ENCODE results near the gene MOAP1.
"Not testable (repeated sequence)": the region's sequence is repeated elsewhere in the genome, so short reads cannot be mapped to it uniquely, and the experiment has no call there.

The MOAP1 gene, protein sequence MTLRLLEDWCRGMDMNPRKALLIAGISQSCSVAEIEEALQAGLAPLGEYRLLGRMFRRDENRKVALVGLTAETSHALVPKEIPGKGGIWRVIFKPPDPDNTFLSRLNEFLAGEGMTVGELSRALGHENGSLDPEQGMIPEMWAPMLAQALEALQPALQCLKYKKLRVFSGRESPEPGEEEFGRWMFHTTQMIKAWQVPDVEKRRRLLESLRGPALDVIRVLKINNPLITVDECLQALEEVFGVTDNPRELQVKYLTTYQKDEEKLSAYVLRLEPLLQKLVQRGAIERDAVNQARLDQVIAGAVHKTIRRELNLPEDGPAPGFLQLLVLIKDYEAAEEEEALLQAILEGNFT

DNA sequence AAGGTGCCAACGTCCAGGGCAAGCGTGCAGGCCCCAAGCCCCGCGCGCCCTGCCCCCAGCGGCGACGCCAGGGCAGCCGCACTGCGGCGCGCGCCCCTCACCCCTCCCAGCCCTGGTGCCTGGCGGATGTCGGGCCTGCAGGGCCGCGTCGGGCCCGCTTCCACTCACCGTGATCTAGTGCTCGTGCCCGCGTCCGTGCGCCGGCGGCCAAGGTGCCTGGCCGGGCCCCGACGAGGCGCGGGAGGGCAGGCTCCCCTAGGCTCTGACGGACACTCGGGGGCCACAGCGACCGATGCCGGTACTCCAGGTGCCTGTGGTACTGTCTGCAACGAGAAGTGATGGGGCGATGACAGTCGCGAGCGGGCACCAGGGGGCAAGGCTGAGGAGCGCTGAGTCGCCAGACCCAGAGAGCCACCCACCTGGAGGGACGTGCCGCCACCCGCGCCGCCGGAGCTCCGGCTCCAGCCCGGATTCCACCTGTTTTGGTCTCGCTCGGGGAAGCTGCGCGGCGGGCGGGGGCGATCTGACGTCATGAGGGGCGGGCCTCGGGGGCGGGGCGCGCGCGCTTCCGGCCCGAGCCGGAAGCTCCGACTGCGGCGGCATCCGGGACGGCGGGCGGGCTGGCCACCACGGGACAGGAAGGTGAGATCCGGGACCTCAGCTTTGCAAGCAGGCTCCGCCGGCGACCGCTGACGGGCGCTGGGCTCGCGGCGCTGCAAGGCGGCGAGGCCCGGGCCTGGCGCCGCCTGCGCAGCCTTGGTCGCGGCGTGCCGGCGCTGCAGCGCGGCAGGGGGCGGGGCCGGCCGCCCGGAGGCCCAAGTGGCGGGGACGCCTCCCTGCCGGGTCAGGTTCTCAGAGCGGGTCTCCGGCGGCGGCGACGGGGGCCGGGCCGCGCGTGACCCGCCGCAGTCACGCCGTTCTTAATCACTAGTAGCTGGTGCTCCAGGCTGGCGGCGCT lies at the start of gene MOAP1, which contains the start of gene LYSET:
TSS of gene MOAP1 (minus strand) at position 507 of the 958 bp plus-strand sequence. CDS start 655 bp downstream, outside the sequence.
TSS of gene LYSET (plus strand) at position 927 of the 958 bp plus-strand sequence. CDS start 89 bp downstream, outside the sequence.
- DNase-seq: peak; percentile 79

DNA sequence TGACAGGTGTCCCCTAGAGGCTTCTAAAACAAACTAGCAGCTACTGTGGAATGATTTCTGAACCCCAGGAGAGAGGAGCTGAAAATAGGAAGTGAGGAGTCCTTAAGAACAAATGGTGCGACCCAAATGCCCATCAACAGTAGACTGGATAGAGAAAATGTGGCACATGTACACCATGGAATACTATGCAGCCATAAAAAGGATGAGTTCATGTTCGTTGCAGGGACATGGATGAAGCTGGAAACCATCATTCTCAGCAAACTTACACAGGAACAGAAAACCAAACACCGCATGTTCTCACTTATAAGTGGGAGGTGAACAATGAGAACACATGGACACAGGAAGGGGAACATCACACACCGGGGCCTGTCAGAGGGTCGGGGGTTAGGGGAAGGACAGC lies 48.4 kb upstream of the MOAP1 start:
- not testable (repeated sequence) for DNase-seq

DNA sequence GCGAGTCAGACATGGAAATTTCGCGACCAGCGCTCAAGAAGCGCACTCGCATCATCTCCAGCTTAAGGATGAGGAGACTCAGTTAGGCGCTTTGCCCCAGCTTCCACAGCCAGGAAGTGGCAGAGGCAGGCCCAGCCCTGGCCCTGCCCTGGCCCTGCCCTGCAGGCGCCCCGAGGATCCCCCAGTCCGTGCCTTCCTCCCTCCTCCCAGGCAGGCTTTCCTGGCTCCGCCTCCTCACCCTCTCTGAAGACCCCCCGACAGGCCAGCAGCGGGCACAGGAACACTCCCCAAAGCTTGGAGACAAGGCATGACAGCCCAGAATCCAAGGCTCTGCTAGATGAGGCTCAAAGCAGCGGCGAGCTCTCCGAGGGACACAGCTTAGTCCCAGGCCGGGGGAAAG lies 47.5 kb upstream of the MOAP1 start:
- no peak for DNase-seq

DNA sequence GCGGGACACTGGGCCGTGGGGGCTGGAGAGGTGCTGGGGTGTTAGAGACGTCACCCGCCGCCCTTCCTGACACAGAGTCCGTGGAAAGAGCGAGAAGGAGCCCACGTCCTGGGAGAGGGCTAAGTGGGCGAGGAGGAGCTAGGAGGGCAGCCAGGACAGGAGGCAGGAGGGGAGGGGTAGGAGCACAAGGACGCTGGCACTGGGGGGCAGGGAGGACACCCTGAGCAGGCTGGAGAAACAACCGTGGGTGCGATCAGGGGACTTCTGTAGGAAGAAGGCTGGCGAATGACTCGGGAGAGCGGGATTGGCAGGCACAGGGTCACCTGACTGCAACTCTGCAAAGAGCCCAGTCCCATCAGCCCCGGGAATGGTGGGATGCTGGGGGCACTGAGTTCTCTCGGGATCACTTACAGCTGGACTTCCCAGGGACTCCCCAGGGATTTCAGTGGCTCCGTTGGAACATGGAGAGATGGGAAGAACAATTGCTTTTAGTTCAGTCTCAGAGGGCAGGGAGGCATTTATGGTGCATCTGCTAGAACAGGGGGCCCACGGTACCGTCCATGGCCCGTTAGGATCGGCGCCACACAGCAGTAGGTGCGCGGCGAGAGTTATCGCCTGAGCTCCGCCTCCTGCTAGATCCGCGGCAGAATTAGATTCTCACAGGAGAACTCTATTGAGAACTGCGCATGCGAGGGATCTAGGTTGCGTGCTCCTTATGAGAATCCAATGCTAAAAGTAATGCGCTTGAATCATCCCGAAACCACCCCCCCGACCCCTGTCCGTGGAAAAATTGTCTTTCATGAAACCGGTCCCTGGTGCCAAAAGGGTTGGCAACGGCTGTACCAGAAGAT lies 46.7 kb upstream of the MOAP1 start:
- DNase-seq: peak; percentile 66

DNA sequence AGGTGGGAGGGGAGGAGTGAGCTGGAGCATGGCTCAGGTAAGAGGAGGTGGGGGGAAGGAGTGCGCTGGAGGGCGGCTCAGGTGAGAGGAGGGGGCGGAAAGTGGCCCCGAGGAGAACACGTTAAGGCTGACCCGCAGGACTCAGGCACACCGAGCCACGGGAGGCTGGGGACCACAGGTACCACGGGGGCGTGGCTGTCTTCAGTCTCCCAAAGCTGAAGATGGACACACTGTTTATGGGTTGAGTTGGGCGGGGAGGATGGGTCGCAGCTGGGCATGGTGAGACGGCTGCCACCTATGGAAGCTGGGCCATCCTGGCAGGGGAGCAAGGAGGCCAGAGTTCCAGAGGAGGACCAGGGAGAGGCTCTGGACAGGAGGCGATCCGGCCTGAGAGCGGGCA lies 45.8 kb upstream of the MOAP1 start:
- DNase-seq: no peak

DNA sequence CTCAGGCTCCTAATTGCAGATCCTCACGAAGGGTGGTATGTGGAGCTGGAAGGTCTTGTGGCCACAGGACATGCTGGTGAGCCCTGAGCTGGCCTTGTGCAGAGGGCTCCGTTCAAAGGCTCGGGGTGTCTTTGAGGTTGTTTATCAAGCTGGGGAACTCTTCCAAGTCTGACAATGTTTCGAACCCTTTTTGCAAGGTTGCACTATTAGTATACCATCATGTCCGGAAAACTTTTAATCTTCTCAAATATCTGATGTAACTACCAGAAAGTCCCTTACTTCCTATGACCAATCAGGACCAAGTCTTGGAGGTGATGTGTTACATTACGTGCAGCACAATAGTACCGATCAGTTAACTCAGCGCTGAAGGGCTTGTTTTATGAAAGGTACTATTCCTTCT lies 43.9 kb upstream of the MOAP1 start:
- DNase-seq: no peak

DNA sequence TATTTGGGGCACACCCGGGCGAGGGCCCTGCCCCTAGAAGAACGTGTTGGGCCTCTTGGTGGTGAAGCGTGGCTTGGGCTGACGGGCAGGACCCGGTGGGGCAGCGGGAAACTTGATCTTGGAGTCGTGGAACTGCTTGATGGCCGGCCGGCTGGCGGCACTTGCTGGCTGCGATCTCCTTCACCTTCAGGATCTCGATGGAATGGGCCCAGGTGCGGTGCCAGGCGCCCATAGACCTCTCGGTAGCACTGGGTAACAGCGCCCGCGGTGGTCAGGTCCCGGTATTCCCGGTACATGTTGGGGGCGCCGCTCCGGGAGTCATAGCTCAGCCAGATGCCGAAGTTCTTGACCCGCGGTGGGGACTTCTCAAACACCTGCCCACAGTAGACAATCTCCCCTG lies 38.9 kb upstream of the MOAP1 start:
- DNase-seq: no peak

DNA sequence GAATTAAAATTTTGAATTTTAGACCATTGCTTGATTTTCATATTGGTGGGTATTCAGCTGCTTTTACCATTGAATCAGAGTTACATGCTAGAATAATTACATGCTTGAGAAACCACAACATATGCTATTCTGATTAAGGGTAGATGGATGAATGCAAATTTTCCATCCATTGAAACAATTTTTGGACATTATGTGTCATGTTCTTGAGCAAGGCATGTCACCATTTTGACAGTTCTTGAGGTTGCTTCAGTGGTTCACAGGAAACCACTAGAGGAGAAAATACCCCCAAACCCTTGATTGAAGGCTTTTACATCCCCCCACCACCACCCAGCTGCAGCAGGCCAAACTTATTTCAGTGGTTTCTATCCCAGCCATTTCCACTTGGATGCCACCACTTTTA lies 35.8 kb upstream of the MOAP1 start:
- DNase-seq: no peak

DNA sequence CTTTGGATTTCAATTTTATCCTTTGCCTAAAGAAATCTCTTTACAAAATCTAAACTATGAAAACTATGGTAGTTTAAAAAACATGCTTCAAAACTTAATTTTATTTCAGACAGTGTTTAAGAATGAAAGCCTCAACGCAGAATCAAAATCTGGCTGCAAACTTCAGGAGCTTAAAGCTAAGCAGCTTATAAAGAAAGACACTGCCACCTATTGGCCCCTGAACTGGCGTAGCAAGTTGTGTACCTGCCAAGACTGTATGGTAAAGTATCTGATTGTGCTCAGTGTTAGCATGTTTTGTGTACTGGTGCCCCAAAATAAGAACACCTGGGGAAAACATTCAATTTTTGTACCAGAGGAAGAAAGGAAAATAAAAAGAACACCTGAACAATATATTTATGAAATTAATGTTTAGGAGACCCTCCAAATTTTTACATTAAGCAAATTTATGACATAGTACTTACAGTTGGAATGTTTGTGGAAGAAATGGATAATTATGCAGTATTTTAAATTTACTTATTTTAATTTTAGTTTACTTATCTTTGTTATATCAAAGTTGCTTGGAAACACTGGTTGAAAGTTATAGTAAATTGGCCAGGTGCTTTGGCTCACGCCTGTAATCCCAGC lies 34.5 kb upstream of the MOAP1 start:
- peak; percentile 48 for DNase-seq

DNA sequence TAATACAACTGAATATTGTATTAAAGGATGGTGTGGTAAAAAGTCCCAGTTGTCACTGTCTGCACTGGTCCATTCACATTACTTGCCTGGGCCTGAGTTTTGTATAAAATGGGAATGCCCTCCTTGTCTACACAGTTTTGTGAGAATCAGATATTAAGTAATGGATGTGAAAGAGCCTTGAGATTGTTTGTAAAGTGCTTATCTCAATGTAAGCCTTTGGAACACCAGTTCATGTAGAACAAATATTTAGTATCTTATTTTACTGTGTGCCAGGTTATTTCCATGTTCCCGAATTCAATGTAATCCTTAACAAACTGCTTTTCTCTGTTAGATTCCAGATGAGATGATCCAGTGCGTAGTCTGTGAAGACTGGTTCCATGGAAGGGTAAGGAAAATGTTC lies 29.9 kb upstream of the MOAP1 start:
- DNase-seq: no peak

DNA sequence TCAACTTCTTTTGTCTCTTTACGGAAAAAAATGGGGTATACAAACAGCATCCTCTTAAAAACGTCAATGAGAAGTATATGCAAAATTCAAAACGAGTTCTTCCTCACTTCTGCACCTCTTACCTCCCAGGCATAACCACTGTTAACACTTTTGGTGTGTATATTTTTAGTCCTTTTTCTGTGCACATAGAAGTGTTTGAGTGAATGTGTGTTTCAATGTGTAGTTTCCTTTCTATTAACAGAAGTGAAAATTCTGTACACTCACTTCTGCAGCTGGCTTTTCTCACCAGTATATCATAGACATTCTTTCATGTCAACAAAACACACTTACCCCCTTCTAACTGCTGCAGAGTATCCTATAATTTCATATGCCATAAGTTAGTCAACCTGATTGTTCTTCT lies 27.7 kb upstream of the MOAP1 start:
- DNase-seq: no peak

DNA sequence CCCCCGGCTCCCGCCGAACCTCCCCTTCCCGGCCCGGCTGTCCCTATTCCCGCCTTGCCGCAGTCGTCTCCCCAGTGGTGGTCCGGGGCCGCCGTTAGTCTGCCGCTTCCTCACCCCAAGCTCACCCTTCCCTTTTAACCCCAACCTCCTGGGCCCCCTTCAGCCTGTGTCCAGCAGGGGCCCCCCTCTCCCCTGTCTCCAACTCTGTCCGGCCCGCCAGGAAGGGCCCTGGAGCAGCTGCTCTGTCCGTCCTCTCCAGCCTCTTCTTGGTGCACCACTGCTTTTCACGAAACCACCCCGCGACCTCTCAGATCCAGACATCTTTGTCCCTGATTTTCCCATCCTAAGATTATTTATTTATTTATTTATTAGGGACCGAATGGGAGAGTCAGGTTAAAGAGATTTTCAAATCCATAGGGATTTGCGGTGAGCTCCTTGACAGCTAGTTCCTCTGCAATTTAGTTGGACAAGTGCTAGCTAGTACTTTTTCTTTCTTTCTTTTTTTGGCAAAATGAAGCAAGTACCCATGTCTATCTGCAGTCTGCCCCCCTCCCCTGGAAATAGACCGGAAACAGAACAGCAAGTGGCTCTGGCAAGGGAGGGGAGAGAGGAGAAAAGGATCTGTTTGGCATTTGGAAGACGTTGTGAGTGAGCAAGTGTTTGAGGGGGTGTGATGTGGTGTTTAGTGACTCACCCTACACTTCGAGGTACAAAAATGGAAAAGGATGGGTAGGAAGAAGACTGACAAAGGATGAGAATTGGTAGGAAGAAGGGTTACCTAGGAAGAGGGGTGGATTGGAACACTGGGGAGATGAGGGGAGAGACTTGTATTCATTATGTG lies 23.0 kb upstream of the MOAP1 start:
- peak; percentile 91 for DNase-seq

DNA sequence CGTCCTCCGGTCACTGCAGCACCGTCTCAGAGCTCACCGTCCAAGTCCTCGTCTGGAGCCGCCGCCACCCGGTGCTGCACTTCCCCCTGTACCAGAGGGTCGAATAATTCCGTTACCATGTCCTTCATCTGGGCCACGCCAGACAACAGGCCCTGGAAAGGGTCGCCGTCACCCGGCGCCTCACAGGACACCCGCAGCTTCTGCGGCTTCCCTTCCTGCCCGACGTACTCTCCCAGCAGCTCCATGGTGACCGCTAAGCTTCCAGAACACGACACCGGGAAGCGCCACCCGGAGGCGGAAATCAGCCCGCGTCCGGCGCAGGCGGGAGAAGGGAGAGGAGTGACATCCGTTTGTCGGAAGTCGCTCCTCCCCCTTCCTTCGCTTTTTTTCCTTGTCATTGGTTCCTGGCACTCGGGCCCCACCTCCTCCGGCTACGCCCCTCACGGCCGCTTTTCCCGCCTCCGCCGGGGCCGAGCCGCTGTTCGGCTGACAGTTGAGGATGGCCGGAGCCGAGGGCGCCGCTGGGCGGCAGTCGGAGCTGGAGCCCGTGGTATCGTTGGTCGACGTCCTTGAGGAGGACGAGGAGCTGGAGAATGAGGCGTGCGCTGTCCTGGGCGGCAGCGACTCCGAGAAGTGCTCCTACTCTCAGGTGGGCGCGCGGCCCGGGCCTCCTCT lies 22.2 kb upstream of the MOAP1 start, which contains the start of the genes GON7 and UBR7:
TSS of gene GON7 (minus strand) at position 273 of the 675 bp plus-strand sequence. CDS start at position 245, 28 bp downstream.
TSS of gene UBR7 (plus strand) at position 464 of the 675 bp plus-strand sequence. CDS start at position 500, 36 bp downstream.
- peak; percentile 99 for DNase-seq

DNA sequence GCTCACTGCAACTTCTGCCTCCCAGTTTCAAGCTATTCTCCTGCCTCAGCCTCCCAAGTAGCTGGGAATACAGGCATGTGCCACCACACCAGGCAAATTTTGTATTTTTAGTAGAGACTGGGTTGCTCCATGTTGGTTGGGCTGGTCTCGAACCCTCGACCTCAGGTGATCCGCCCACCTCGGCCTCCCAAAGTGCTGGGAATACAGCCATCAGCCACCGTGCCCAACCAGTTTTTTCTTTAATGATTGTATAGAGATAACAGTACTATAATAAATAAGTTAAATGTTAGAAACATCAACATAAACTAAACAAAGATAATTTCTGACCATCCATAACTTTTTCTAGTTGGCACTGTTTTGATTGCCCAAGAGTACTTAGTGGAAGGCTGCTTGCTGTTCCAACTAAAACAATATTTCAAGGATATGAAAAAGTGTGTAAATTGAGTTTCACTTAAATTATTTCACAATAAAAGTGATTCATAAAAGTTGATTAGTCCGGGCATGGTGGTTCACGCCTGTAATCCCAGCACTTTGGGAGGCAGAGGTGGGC lies 16.5 kb upstream of the MOAP1 start:
- DNase-seq: no peak

DNA sequence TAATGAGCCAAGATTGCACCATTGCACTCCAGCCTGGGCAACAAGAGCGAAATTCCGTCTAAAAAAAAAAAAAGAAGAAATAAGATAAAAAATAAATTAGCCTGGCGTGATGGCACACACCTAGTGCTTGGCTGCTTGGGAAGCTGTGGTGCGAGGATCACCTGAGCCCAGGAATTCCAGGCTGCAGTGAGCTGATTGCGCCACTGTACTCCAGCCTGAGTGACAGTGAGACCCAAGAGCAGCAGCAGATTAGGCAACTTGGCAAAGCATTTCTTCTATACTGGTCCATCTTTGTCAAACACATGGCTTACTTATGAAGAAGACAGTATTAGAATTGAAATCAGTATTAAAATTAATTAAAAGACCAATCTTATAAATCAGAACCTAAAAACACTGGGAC lies 15.9 kb upstream of the MOAP1 start:
- no peak for DNase-seq

DNA sequence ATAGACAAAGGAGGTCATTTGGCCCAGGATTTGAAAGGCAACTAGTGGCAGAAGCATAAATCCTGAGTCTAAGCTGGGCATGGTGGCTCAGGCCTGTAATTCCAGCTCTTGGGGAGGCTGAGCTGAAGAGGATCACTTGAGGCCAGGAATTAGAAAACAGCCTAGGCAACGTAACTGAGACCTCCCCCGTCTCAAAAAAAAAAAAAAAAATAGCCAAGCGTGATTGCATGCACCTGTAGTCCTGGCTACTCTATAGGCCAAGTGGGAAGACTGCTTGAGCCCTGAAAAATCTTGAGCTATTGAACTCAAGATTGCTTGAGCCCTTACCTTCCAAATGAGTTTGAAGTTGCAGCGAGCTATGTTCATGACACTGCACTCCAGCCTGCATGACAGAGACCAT lies 14.3 kb upstream of the MOAP1 start:
- no peak for DNase-seq

DNA sequence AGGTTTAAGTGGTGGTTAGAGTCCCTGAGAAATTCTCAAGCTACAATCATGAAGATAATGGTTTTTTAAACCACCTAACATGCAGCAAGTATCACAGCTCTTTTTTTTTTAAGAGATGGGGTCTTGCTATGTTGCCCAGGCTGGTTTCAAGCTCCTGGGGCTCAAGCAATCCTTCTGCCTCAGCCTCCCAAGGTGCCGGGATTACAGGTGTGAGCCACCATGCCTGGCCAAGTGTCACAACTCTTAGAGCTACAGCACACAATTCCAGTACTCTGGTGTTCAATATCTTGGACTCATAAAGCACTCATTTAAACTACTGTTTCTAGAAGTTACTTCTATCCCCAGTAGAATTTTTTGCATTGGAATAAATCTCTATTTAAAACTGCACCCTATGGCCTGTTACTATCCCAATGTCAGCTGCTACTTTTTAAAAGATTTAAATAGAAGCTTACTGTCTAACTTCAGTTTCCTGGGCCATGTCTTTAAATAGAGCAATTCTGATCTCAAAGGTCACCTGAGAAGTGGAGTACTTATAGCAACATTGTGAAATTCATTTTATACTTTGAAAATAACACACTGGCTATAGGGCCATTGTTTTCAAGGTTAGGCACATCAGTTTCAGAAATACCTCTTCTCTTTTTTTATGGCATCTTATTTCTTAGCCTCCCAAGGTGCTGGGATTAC lies 10.8 kb upstream of the MOAP1 start:
- no peak for DNase-seq

DNA sequence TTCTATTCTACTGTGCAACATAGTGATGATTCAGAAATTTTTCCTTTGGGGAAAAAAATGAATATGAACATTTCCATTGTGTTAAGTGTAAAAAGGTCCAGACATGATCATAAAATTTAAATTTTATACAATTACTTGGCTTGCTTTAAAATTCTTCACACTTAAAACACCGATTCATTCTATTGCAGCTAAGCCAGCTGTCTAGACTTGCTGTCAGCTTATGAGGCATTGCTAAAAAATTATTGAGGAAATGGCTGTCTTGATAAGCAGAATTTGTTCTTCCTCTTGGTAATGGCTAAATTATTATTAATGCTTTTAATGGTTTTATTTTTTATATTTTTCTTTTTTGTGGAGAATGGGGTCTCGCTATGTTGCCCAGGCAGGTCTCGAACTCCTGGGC lies 2.3 kb upstream of the MOAP1 start:
- no peak for DNase-seq

DNA sequence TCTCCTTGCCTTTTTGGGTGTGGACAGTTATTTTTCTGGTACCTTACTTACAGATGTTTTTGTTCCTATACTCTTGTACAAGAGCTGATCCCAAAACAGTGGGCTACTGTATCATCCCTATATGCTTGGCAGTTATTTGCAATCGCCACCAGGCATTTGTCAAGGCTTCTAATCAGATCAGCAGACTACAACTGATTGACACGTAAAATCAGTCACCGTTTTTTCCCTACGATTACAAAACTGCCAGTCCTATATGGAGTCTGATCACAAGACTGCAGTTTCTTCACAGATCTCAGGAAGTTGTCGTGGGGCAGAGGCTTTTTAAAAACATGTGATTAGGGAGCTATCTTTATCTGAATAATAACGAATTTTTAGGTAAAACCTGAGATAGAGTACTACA lies 1.8 kb upstream of the MOAP1 start:
- no peak for DNase-seq

DNA sequence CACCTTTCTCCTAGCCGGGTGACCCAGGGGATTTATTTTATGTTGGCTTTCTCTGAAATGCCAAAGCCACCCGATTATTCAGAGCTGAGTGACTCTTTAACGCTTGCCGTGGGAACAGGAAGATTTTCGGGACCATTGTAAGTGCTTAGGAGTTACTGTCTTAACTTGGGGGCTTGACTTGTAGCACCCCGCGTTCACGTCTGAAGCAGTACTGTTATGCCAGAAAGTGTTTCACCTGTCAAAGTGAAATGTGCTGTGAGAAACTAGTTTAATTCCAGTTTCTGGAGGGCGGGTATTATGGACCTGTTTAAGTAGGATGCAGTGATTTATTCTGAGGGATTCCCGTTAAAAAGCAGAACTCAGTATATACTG lies 638 bp upstream of the MOAP1 start:
- no peak for DNase-seq

All from DMS79 treated with DMSO at 0.1 percent for 48 hours (cell line).